ENCODE data around the gene PDIA5.
"Not testable (repeated sequence)": the region's sequence is repeated elsewhere in the genome, so short reads cannot be mapped to it uniquely, and the experiment has no call there.

PDIA5 gene

DNA sequence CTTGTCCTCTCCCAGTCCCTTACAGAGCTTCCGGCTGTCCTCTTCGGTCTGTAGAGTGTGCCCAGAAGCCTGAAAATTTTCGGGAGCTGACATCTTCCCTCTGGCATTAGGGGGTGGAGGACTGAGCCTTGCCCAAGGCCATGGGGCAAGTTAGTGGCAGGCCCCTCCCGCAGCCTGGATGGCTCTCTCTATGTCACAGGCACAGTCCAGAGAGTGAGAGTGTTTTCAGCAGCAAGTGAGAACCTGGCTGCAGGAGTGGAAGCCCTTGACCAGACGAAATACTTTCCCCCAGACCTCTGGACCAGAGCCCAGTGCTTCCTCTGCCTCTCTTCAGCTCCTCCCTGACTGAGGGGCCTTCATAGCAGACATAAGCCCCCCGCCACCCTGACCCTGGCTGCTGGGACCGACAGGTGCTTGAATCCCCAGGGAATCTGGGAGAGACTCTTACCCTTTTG lies 84.5 kb downstream of the PDIA5 start:
- no peak for DNase-seq

DNA sequence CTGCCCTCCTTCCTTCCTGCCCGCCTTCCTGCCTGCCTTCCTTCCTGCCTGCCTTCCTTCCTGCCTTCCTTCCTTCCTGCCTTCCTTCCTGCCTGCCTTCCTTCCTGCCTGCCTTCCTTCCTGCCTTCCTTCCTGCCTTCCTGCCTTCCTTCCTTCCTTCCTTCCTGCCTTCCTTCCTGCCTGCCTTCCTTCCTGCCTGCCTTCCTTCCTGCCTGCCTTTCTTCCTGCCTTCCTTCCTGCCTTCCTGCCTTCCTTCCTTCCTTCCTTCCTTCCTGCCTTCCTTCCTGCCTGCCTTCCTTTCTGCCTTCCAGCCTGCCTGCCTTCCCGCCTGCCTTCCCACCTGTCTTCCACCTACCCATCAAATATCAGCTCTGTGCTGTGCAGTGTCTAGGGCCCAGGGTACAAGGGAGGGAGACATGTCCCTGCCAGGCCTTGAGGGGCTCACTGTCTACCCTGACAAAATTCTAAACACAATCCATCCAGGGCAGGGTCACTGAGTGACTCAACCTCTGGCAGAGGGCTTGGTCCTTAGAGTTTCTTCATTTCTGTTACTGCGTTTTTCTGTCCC lies 85.1 kb downstream of the PDIA5 start:
- DNase-seq: not testable (repeated sequence)

GRCh38 chr3:123152687-123153086 lies 85.9 kb downstream of the PDIA5 start:
- no peak for DNase-seq

- DNase-seq: no peak
Observed at GRCh38 chr3:123153125-123154019, 86.5 kb downstream of the PDIA5 start.

DNA sequence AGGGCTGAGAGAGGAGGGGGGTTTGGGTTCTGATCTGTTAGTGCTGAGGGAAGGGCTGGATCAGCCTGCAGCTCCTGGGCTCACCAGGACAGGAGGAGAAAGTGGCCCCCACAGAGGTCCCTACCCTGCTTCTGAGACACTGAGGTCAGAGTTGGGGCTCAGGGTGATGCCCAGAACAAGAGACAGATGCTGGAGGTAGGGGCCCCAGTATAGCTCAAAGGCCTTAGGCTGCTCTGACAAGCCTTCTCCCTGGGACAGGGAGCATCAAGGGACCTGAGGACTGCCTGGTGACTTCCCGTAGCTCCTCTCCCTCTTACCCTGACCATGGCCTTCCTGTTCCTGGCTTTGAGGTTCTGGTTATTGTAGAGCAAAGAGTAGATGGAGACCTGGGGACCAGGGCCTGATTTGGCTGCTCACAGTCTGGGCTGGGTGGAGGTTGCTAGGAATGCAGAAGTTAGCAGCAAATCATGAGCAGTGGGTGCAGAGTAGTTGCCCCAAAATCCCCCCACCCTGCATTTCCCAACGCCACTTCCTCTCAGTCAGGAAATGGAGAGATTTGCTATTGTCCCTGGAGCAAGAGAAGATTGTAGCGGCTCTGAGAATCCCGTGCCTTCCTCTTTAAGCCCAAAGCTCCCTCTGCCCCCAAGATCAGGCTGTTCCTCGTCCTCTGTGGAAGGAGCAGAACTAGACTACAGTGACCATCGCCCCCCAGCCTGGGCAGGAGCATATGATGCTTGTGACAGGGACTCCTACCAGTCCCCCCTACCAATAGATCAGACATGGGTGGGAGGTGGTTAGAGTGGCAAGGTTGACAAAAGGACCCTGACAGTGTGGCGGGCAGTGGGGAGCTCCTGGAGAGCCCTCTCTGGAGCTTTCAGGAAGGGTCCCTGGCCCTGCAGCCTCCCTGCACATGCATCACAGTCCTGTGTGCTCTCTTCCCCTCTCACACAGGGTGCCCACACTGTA lies 87.5 kb downstream of the PDIA5 start:
- DNase-seq: no peak

- no peak for DNase-seq
Observed at GRCh38 chr3:123155471-123156011, 88.7 kb downstream of the PDIA5 start.

GRCh38 chr3:123156276-123156995 lies 89.6 kb downstream of the PDIA5 start:
- no peak for DNase-seq

DNA sequence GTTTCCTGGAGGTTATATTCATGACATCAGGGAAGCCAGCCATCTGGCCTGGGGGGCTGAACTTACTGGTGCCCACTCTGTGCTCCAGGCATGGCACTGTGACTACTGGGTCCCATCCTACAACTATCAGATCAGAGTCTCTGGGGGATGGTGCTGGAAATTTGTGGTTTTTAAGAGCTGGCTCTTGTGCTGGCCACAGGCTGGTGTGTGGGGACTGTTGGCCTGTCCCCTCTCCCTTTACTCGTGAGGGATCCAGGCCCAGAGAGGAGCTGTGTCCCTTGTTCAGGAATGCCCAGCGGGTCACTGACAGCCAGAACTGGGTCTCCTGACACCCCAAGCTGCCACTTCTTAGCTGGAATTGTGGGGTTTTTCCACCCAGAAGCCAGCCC lies 90.4 kb downstream of the PDIA5 start:
- DNase-seq: no peak

DNA sequence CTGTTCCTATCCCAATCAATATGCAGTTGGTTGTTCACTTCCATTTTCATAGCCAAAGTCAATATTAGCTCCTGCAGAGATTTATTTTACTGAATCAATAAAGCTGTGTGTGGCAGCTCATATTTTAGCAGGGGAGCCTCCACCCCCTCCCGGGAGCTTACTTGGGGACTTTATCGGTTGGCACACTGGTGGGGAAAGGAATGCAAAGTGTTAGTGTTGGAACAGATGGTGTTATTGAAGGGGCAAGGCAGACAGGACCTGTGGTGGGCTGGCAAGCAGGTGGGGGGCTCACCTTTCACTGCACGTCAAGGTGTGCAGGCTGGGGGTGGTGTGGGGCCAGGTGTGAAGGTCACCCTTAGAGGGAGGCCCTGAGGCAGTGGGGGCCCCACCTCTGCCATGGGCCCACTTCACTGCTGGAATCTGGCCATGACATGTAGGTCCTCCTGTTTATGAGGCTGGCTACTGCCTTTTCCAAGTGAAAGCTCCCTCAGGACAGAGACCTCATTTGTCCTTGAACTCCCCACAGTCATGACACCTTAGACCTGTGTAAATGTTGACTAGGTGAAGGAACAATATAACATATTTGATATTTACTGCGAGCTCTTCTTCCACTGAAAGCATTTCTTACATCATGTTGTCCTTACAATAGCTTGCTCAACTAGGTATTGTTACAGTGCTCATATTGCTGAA lies 90.9 kb downstream of the PDIA5 start:
- no peak for DNase-seq

- no peak for DNase-seq
Observed at GRCh38 chr3:123158330-123158729, 91.5 kb downstream of the PDIA5 start.

DNA sequence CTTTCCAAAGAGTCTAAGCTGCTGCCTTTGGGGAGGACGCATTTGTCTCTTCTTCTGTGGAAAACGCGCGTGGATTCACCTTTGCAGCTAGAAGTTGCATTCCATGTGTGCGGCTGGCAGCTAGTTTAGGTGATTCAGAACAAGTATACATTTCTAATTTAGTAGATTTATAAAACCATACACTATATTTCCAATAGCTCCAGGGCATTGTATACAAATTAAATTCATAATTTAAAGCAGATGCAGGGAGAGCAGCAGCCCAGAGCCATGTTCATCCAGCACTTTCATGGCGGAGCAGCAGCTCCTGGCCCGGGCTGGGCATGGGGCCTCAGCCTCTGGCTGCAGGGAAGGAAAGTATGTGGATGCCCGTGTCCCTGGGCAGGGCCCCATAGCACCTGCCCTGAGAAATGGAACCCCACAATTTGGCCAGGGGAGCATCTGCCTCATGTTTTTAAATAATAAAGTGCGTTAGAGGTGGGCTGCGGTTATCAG lies 92.1 kb downstream of the PDIA5 start:
- no peak for DNase-seq

DNA sequence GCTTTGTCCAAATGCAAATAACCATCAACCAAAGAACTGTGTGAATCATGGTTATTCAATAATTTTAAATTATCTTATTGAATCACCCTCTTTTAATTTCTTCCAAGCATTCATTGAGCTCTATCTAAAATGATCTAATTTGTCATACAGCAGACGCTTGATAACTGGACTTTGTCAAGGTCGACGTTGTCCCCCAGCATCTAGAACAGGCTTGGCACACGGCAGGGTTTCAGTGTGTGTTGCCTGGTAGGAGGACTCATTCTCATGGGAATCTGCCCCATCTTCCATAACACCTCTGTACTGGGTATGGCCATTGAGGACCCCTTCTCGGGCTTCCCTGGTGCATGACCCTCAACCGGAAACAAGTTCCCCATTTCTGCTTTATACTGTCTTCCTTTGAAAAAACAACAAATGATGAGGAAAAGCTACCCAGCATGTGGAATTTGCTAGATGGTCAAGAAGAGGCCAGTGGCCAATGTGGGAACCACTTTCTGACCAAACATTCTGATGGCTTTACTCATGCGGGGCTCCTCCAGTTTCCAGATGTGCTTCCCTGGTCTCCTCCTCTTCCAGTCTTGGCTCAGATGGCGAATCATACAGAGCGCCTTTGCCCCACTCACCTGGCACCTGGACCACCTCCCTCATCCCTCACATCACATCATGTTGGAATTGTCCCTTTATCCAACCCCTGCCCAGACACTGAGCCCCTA lies 93.3 kb downstream of the PDIA5 start:
- no peak for DNase-seq

DNA sequence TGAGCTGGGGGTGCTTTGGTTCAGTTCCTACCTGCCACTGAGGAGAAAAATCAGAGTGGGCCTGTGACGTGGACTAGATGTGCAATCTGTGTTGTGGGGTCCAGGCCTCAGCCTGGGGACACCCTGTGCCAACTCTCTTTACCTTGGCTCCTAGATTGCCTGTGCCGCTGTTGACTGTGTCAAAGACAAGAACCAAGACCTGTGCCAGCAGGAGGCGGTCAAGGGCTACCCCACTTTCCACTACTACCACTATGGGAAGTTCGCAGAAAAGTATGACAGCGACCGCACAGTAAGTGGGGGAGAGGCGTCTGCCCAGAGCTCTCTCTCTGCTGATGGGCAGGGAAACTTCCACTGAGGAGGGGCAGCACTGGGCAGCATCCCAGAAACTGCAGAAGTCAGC lies 94.3 kb downstream of the PDIA5 start:
- DNase-seq: no peak

- DNase-seq: no peak
Observed at GRCh38 chr3:123163141-123163540, 96.3 kb downstream of the PDIA5 start.

GRCh38 chr3:123165163-123165562 lies 98.3 kb downstream of the PDIA5 start:
- no peak for DNase-seq

GRCh38 chr3:123167686-123168085 lies 100.9 kb downstream of the PDIA5 start:
- no peak for DNase-seq

DNA sequence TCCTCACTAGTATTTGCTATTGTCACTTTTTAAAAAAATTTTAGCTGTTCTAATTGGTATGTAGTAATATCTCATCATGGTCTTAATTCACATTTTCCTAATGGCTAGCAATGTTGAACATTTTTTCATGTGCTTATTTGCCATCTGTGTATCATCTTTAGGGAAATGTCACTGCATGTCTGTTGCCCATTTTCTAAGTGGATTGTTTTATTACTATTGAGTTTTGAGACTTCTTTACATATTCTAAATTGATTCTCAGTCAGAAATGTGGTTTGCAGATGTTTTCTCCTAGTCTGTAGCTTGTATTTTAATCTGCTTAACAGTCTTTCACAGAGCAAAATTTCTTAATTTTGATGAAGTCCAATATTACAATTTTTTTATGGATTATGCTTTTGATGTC lies 101.3 kb downstream of the PDIA5 start:
- DNase-seq: no peak

- DNase-seq: no peak
Observed at GRCh38 chr3:123168605-123169004, 101.8 kb downstream of the PDIA5 start.

DNA sequence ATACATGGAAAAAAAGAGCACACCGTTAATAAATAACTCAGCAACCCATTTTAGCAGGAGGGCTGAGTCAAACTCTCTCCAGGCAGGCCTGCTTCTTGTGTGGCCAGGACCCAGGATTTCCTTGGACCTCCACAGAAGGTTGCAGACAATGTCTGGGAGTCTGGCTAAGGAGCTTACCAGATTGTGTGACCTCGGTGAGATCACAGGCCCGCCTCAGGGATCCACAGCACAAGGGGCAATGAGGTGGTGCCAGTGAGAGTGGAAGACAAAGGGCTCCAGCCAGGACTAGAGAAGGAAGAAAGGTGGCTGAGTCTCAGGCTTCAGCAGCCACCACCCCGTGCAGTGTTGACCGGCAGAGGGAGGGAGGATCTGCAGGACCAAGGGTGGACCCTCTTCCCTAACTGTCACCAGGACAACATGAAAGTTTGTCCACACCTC lies 102.7 kb downstream of the PDIA5 start:
- no peak for DNase-seq

GRCh38 chr3:123169930-123170329 lies 103.1 kb downstream of the PDIA5 start:
- DNase-seq: no peak

DNA sequence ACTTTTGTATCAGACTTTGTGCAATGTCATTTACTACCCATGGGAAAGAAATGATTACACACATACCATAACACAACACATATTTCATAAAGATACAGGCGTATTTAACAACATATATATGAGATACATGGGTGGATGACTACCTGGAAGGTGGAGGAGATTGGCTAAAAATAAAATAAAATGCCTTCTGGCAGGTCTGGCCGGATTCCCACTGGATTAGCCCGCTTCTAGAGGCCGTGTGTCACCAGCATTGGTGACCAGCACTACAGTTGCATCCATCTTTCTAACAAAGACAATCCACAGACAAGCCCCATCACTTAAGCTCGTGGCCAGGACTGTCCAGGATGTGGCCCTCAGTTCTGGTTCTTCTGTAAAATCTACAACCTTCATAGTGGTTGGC lies 114.0 kb downstream of the PDIA5 start:
- DNase-seq: no peak
